NCI-H526 (cell line): Measurements from ENCODE around the gene MYO18A.
"Not testable (repeated sequence)": the region's sequence is repeated elsewhere in the genome, so short reads cannot be mapped to it uniquely, and the experiment has no call there.

Source experiments
- DNase-seq, 2 experiments: peaks; one replicate each; lab custom pipeline; 2025; lab: John Stamatoyannopoulos, UW

Gene MYO18A

DNA sequence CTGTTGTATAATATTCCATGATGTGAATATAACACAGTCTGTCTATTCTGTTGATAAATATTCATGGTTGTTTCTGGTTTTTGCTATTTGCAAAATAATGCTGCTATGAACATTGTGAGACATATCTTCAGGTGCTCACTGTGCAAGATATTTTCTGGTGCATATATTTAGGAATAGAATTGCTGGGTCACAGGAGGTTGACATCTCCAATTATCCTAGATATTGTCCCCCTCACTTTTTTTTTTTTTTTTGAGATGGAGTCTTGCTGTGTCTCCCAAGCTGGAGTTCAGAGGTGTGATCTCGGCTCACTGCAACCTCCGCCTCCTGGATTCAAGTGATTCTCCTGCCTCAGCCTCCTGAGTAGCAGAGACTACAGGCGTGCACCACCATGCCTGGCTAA, 14.5 kb upstream of the MYO18A start:
- no peak for DNase-seq

DNA sequence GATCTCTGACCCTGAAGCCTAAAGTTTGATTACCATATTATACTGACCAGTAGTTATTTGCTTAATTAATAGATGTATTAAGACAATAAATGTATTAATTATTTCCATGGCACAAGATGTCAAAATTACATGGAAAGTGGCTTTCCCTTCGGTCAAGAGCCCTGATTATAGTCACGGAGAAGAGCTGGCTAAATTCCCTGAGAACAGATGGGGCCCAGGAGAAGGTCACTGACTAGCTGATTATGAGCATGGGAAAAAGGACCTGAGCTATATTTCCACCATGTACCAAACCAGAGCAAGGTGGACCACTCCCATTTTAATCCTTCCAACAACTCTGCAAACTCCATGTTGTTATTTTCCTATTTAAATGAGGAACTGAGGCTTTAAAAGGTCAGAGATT, 12.9 kb upstream of the MYO18A start:
- DNase-seq = no peak

DNA sequence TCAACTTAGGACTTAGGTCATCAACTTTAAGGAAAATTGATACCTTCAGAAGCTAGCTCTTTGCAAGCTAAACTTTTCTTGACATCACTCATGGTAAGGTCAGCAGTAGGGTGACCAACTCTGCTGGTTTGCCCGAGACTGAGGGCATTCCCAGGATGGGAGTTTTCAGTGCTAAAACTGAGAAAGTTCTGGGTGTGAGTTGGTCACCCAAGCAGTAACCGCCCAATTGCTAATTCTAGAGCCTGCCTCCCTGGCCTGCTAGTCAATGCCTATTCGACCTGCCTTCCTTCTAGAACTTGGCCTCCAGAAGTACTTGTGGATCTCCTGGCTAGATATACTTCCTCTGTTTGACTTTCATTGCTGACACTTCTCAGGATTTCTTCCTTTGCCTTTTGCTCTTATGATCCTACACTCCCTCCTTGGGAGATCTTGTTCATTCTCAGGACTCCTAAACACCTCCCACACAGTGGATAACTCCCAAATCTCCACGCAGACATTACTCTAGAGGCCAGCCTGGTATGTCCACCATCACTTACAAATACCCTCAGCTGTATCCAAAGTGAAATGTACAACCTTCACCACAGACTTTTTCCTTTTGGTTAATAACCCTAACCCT, 10.5 kb upstream of the MYO18A start:
- DNase-seq = no peak

GRCh38 chr17:29190039-29190438, 9.8 kb upstream of the MYO18A start:
- DNase-seq = no peak

GRCh38 chr17:29189355-29189754, 9.2 kb upstream of the MYO18A start:
- peak; percentile 25 to 27 for DNase-seq

GRCh38 chr17:29181226-29181625, 1.0 kb upstream of the MYO18A start:
- no peak for DNase-seq

- no peak for DNase-seq
These were observed 576 bp upstream of the MYO18A start for GRCh38 chr17:29180788-29181160.

- DNase-seq = peak; percentile 82 to 90
These were observed 765 bp downstream of the MYO18A start for GRCh38 chr17:29179232-29180033.

DNA sequence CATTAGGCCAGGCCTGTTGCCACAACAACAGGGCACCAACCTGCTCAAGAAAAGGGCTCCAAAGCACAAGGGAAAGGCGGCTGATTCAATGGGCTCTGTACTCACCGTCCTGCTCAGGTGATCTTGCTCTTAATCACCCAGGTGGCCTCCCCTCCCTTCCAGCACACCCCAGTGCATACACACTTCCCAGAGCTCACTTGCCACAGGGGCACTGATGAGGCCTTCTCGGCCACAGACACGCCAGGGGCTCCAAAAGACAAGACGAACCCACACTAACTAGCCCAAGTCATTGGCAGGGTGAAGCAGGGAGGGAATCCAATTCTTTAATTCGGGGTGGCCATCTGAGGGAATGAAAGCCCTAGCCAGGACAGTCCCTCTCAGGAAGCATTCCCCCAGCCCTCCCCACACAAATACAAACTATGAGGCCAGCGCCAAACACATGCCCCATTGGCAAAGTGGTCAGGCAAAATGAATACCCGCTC, 1.4 kb downstream of the MYO18A start:
- DNase-seq = peak; percentile 41 to 73

DNA sequence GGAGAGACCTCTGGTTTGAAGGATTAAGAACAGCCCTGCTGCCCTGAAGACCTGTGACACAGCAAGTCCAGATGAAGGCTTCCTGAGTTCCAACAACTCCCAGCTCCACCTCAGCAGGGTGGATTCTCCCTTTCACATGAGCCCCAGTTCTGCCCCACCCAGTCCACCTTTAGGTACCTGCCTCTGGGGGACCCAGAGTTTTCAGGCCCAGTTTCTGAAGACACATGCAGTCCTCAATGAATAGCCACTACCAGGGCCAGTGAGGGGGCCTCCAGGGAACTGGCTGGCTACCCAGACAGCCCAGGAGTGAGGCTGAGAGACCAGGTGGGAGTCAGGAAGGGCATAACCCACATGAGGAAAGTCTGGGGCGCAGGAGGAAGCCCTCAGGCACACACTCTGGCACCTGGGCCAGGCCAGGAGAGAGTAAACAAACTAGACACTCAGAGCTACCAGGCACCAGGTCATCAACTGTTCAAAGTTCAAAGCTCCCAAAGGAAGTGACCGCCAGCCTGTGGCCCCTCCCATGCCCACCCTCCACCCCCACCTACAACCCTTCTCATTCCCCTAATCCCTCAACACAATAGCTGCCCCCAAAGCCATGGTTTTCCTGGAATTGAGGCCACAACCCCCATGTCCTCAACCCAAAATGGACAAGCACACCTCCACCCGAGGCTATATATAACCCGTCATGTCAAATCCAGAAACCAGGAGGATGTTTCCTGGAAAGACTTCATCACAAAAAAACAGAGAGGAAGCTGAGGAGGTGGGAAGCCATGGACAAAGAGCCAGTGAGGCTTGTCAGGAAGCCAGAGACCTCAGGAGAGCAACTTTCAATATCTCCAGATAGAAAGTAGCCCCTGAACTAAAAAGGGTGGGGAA, 2.1 kb downstream of the MYO18A start:
- DNase-seq = peak in 1 of 2 experiments; percentile 44

GRCh38 chr17:29177541-29177870, 2.7 kb downstream of the MYO18A start:
- DNase-seq = no peak

- DNase-seq = peak; percentile 64 to 93
These were observed 3.4 kb downstream of the MYO18A start for GRCh38 chr17:29176558-29177351.

- no peak for DNase-seq
These were observed 4.8 kb downstream of the MYO18A start for GRCh38 chr17:29175349-29175748.

DNA sequence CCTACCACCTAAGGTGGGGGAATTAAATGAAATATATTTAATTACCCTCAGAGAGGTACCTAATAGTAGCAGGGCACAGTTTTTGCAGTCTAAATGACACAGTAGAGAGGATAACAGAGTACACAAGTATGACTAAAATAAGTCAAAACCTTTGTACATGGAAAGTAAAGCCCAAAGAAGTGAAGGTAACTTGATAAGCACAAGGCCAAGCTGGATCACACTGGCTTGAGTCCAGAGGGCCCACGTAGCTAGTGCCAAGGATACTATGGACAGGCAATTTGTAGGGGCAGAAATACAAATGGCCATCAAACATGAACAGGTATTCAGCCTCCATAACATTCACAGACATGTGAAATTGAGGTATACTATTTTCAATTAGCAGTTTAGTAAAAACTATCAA, 7.6 kb downstream of the MYO18A start:
- no peak for DNase-seq

GRCh38 chr17:29170682-29171081, 9.5 kb downstream of the MYO18A start:
- no peak for DNase-seq

- DNase-seq = no peak
These were observed 10.2 kb downstream of the MYO18A start for GRCh38 chr17:29169806-29170591.

DNA sequence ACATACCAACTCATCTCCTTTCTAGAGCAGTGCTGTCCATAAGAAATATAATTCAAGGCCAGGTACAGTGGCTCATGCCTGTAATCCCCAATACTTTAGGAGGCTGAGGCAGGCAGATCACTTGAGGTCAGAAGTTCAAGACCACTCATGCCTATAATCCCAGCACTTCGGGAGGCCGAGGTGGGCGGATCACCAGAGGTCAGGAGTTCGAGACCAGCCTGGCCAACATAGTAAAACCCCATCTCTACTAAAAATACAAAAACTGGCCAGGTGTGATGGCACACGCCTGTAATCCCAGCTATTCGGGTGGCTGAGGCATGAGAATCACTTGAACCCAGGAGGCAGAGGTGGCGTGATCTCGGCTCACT, 11.5 kb downstream of the MYO18A start:
- not testable (repeated sequence) for DNase-seq

GRCh38 chr17:29168079-29168758, 12.0 kb downstream of the MYO18A start:
- no peak for DNase-seq

GRCh38 chr17:29167393-29168078, 12.7 kb downstream of the MYO18A start:
- no peak for DNase-seq

DNA sequence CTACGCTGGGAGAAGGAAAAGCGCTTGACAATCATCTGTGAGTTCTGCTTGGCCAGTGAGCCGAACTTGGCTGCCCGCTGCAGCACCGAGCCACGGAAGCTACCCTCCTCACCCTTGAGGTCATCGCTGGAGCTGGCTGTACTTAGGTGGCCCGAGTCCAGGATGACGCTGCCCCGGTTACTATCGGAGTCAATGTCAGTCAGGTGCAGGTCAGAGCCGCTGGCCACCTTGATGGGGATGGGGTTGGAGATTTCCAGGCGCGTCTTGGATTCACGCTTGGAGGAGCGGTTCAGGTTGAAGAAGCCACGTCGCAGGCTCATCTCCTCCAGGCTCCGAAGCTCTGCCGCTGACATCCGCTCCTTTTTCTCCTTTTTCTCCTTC, 13.7 kb downstream of the MYO18A start:
- no peak for DNase-seq
